ENCODE results near the gene TRAFD1.
"Not testable (repeated sequence)": the region's sequence is repeated elsewhere in the genome, so short reads cannot be mapped to it uniquely, and the experiment has no call there.

Gene TRAFD1

DNA sequence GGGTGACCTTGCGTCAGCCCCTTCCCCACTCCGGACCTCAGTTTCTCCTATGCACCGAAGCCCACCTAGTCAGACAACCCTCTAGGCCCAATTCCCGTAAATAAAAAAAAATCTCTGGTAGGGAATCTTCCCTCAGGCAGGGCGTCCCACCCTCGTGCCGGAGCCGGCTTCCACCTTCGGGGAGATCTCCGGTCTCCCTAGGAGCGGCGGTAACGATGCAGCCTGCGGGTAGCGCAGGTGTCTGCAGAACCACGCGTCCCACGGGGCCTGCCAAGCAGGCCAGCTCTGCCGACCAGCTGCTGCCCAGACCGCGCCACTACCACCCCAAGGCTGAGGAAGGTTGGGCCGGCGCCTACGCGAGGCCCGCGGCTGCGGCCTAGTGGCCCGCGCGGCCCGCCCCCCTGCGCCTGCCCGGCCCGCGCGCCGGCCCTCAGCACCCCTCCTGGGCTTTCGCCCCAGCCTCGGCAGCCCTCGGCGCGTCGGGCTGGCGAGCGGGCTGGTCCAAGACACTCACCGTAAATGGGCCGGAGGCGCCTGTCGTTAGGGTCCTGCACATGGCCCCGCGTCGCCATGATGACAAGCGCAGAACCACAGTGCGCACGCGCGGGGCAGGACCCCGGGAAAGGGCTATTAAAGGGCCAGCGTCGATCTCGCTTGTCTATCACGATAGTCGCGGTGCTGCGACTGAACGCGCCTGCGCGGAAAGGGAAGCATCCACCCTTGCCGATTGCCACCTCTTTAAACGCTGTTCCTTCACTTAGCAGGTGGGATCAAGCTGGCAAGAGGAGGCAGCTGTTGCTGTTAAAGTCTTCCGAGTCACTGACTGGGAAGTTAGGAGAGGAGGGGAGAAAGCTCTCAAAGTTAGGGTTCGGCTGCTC, 16.9 kb upstream of the TRAFD1 start, which contains the start of gene NAA25:
NAA25 (minus strand) TSS at position 582 of the 878 bp plus-strand sequence; CDS start at position 572, 10 bp downstream.
- peak; percentile 92 for ATAC-seq
- Mint-ChIP-seq H3K4me3 (peak within 1 kb of the TSS; percentile 89), H3K9me3 (no peaks in the 10 kb centered on the region), H3K36me3 (peaks cover 64% of the 10 kb centered on the region), H3K27ac (peak within 1 kb of the TSS; percentile 96), H3K4me1 (peaks cover 38% of the 10 kb centered on the region)
- peak; percentile 85 to 94 for DNase-seq (ENCODE audit: low spot score in 2 of 2)

DNA sequence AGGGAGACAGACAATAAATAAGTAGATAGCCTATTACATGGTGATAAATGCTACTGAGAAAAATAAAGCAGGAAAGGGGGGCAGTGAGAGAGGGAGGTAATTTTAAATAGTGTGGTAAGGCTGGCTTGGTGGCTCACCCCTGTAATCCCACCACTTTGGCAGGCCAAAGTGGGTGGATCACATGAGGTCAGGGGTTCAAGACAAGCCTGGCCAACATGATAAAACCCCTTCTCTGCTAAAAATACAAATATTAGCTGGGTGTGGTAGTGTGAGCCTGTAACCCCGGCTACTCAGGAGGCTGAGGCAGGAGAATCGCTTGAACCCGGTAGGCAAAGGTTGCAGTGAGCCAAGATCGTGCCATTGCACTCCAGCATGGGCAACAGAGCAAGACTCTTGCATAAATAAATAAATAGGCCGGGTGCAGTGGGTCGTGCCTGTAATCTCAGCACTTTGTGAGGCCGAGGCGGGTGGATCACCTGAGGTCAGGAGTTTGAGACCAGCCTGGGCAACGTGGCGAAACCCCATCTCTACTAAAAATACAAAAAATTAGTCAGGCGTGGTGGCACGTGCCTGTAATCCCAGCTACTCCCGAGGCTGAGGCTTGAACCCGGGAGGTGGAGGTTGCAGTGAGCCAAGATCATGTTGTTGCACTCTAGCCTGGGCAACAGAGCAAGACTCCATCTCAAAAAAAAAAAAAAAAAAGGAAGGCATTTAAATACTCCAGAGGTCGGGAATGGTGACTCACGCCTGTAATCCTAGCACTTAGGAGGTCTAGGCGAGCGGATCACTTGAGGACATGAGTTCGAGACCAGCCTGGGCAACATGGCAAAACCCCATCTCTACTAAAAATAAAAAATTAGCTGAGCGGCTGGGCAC, 14.3 kb upstream of the TRAFD1 start:
- not testable (repeated sequence) for DNase-seq (ENCODE audit: low spot score in 2 of 2); H3K4me3 Mint-ChIP-seq; ATAC-seq; H3K9me3 Mint-ChIP-seq; H3K27ac Mint-ChIP-seq
- H3K4me1 Mint-ChIP-seq: peaks cover 16% of the 10 kb centered on the region
- peaks cover 41% of the 10 kb centered on the region for H3K36me3 Mint-ChIP-seq

DNA sequence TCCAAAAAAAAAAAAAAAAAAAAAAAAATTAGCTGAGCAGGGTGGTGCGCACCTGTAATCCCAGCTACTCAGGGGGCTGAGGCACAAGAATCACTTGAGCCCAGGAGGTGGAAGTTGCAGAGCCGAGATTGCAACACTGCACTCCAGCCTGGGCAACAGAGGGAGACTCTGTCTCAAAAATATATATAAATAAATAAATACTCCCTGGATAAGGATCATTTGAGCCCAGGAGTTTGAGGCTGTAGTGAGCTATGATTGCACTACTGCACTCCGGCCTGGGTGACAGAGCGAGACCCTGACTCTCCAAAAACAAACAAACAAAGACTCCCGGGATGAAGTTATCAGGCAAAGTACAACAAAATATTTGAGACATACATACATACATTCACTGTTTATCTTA, 13.4 kb upstream of the TRAFD1 start:
- Mint-ChIP-seq H3K4me1 (peaks cover 13% of the 10 kb centered on the region), H3K27ac (peak overlapping the region; percentile 3)

GRCh38 chr12:112112409-112113133, 12.8 kb upstream of the TRAFD1 start:
- Mint-ChIP-seq H3K4me1 (peaks cover 10% of the 10 kb centered on the region), H3K4me3 (no peak overlapping the region), H3K27ac (peak overlapping the region; percentile 3), H3K9me3 (no peaks in the 10 kb centered on the region), H3K36me3 (peaks cover 26% of the 10 kb centered on the region)
- no peak for DNase-seq (ENCODE audit: low spot score in 2 of 2)
- ATAC-seq: no peak

More for the DNA sequence above, 13.4 kb upstream of the TRAFD1 start:
- no peak overlapping the region for H3K4me3 Mint-ChIP-seq
- no peak for DNase-seq (ENCODE audit: low spot score in 2 of 2)
- peaks cover 32% of the 10 kb centered on the region for H3K36me3 Mint-ChIP-seq
- no peaks in the 10 kb centered on the region for H3K9me3 Mint-ChIP-seq
- ATAC-seq: no peak

DNA sequence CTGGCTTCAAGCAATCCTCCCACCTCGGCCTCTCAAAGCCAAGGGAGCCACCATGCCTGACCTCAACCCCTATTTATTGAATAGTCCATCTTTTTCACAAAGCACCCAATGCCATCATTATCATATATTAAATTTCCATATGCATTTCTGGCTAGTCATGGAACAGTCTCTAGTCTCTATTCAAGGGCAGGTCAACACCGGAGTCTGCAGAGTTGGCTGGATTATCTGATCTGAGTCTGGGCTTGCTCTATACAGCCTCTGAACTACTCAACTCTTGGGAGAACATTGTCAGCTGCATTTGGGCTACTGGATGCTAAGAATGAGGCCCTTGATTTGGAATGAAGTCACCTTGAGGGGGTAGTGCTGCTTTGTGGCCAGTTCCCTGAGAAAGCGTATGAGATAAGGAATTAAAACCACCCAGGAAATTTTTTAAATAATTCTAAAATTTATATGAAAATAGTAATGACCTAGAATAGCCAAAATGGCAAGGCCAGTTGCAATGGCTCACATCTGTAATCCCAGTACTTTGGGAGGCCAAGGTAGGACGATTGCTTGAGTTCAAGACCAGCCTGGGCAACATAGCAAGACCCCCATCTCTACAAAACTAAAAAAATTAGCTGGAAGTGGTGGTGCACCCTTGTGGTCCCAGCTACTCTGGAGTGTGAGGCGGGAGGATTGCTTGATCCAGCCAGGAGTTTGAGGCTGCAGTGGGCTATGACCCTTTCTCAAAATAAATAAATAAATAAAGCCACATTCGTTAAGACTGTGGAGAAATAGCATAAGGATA, 9.9 kb upstream of the TRAFD1 start:
- ATAC-seq (no peak), DNase-seq (ENCODE audit: low spot score in 2 of 2) (no peak)
- no peaks in the 10 kb centered on the region for H3K9me3 Mint-ChIP-seq
- H3K27ac Mint-ChIP-seq: no peak overlapping the region
- no peak overlapping the region for H3K4me3 Mint-ChIP-seq
- H3K4me1 Mint-ChIP-seq: peaks cover 8% of the 10 kb centered on the region
- H3K36me3 Mint-ChIP-seq: peaks cover 5% of the 10 kb centered on the region

DNA sequence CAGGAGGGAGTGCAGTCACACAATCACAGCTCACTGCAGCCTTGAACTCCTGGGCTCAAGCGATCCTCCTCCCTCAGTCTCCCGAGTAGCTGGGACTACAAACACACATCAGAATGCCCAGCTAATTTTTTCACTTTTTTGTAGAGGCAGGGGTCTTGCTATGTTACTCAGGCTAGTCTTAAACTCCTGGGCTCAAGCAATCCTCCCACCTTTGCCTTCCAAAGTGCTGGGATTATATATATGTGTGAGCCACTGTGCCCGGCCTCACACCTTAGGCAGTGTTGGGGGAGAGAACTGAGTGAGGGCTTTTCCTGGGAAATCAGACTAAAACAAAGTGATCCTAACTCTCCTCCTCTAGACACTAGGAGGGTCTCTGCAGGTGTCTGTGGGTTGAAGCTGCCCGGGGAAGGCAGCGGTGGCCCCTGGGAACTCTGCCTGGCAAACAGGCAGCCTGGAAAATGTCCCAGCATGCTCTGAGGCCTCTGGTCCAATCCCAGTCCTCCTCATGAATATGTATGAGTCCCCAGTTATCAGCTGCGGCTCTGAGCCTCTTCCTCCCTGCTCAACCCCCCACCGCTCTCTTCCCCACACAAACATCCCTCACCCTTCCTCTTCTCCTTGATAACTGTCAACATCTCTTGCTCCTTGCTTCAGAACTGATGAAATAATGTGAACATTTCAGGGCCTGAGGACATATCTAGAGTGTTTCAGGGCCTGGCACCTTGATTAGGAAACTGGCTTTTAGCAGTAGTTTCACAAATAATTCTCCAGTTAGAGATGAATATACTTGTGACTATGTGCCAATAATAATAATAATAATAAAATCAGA, 8.9 kb upstream of the TRAFD1 start:
- H3K9me3 Mint-ChIP-seq: no peaks in the 10 kb centered on the region
- peaks cover 8% of the 10 kb centered on the region for H3K4me1 Mint-ChIP-seq
- H3K27ac Mint-ChIP-seq: peak overlapping the region; percentile 70
- ATAC-seq (peak; percentile 55), DNase-seq (ENCODE audit: low spot score in 2 of 2) (no peak)
- no peak overlapping the region for H3K4me3 Mint-ChIP-seq
- peaks cover 5% of the 10 kb centered on the region for H3K36me3 Mint-ChIP-seq

GRCh38 chr12:112117685-112118084, 7.7 kb upstream of the TRAFD1 start:
- Mint-ChIP-seq H3K36me3 (peaks cover 5% of the 10 kb centered on the region), H3K27ac (no peak overlapping the region), H3K4me3 (no peak overlapping the region), H3K4me1 (peaks cover 8% of the 10 kb centered on the region), H3K9me3 (no peaks in the 10 kb centered on the region)
- DNase-seq (ENCODE audit: low spot score in 2 of 2) (no peak), ATAC-seq (no peak)

- H3K9me3 Mint-ChIP-seq: no peaks in the 10 kb centered on the region
- peaks cover 10% of the 10 kb centered on the region for H3K4me1 Mint-ChIP-seq
- no peak overlapping the region for H3K4me3 Mint-ChIP-seq
- no peak for ATAC-seq
- no peak overlapping the region for H3K27ac Mint-ChIP-seq
- no peak for DNase-seq (ENCODE audit: low spot score in 2 of 2)
- peaks cover 9% of the 10 kb centered on the region for H3K36me3 Mint-ChIP-seq
Observed at GRCh38 chr12:112121780-112122565, 3.4 kb upstream of the TRAFD1 start.

DNA sequence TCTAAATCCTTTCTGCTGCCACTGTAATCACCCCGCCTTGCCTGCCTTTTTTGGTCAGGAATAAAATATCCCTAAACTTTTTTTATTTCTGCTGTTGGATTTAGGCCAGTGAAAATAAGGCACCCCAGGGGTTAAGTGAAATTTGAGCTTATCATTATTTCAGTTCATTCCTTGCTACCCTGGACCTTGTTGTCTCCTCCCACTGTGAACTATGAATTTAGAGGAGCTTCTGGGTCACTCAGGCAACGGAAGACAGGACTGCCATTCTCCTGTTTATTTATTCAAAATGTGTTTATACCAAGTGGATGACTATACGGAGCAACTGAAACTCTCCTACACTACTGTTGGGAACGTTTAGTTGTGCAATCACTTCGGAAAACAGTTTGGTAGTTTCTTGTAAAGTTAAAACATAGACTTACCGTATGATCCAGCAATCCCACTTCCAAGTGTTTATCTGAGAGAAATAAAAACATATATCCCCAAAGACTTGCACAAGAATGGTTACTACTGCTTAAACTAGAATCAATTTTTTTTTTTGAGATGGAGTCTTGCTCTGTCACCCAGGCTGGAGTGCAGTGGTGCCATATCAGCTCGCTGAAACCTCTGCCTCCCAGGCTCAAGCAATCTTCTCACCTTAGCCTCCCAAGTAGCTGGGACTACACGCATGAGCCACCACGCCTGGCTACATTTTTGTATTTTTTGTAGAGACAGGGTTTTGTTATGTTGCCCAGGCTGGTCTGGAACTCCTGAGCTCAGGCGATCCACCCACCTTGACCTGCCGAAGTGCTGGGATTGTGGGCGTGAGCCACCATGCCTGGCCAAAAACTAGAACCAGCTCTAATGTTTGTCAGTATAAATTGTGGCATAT, 2.3 kb upstream of the TRAFD1 start:
- Mint-ChIP-seq H3K9me3 (no peaks in the 10 kb centered on the region), H3K27ac (no peak overlapping the region), H3K4me3 (no peak overlapping the region), H3K36me3 (peaks cover 9% of the 10 kb centered on the region), H3K4me1 (peaks cover 14% of the 10 kb centered on the region)
- DNase-seq (ENCODE audit: low spot score in 2 of 2) (no peak), ATAC-seq (no peak)

DNA sequence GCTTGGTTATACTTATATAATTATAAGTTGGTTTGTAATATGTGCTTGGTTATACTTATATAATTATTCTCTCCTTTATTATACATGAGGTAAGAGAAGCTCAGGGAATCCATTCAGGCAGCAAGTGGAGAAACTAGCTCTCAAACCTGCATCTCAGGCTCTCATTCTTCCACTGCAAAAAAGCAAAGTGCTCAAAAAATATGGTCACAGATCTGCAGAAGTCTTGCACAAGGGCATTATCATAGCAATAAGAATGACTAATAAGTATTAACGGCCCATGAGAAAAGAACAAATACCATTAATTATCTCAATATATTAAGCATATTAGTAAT, 476 bp upstream of the TRAFD1 start:
- Mint-ChIP-seq H3K9me3 (no peaks in the 10 kb centered on the region), H3K36me3 (peaks cover 9% of the 10 kb centered on the region), H3K27ac (peak overlapping the region; percentile 43), H3K4me3 (peak overlapping the region; percentile 83), H3K4me1 (peaks cover 28% of the 10 kb centered on the region)
- ATAC-seq (no peak), DNase-seq (ENCODE audit: low spot score in 2 of 2) (no peak)

DNA sequence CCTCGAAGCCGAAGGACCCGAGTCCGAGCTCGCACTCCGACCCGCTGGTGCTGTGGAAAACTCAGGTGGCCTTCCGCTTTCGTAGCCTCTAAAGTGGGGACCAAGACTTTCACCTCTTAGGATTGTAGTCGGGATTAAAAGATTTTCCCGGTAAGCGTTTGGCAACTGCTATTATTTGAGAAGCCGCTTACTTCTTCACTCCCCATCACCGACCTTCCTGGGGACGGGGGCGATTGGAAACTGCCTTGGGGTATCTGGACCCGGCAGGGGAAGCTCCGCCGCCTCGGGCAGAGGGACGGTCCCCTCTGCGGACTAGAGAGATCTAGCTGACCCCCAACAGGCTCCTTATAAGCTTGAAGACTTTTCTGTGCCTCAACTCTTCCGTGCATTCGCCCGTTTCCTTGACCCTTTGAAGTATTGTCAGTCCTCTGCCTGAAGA, 659 bp downstream of the TRAFD1 start:
- H3K4me3 Mint-ChIP-seq: peak overlapping the region; percentile 83
- peaks cover 31% of the 10 kb centered on the region for H3K4me1 Mint-ChIP-seq
- H3K9me3 Mint-ChIP-seq: no peaks in the 10 kb centered on the region
- peaks cover 16% of the 10 kb centered on the region for H3K36me3 Mint-ChIP-seq
- peak overlapping the region; percentile 43 for H3K27ac Mint-ChIP-seq
- peak in 1 of 2 donors; percentile 58 for DNase-seq (ENCODE audit: low spot score in 2 of 2)
- ATAC-seq: no peak

DNA sequence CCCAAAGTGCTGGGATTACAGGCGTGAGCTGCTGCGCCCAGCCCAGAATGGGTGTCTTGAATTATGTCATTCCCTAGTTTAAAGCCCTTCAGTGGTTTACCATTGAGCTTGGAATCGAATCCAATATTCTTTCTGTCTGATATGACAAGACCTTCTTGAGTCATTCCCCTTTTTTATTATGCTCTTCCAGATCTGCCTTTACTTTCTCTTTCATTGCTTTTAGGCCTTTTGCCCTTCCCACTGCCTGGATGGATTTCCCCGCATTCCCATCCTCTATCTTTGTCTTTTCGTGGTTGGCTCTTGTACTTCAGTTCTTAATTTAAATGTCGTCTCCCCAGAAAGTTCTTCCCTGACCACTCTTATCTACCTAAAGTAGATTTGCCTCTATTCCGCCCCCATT, 1.6 kb downstream of the TRAFD1 start:
- peaks cover 25% of the 10 kb centered on the region for H3K36me3 Mint-ChIP-seq
- DNase-seq (ENCODE audit: low spot score in 2 of 2) (no peak), ATAC-seq (no peak)
- peaks cover 40% of the 10 kb centered on the region for H3K4me1 Mint-ChIP-seq
- H3K27ac Mint-ChIP-seq: peak overlapping the region; percentile 43
- H3K9me3 Mint-ChIP-seq: no peaks in the 10 kb centered on the region
- peak overlapping the region; percentile 83 for H3K4me3 Mint-ChIP-seq

Data from stimulated activated effector memory CD8-positive, alpha-beta T cell treated with anti-CD3 and anti-CD28 coated beads, Interleukin-12 subunit alpha, Interleukin-12 subunit beta, amount 100 ng/mL, for 72 hours (primary cell).